Measurements from ENCODE around the gene LEKR1.
"Not testable (repeated sequence)": the region's sequence is repeated elsewhere in the genome, so short reads cannot be mapped to it uniquely, and the experiment has no call there.

GRCh38 chr3:156914300-156914699 lies 88.1 kb downstream of the LEKR1 start:
- not testable (repeated sequence) for TF ChIP-seq EZH2 (IDR thresholded peaks at IDR 0.05; ENCODE audit: insufficient read depth, low read length)
- TF ChIP-seq, protein P1, sequence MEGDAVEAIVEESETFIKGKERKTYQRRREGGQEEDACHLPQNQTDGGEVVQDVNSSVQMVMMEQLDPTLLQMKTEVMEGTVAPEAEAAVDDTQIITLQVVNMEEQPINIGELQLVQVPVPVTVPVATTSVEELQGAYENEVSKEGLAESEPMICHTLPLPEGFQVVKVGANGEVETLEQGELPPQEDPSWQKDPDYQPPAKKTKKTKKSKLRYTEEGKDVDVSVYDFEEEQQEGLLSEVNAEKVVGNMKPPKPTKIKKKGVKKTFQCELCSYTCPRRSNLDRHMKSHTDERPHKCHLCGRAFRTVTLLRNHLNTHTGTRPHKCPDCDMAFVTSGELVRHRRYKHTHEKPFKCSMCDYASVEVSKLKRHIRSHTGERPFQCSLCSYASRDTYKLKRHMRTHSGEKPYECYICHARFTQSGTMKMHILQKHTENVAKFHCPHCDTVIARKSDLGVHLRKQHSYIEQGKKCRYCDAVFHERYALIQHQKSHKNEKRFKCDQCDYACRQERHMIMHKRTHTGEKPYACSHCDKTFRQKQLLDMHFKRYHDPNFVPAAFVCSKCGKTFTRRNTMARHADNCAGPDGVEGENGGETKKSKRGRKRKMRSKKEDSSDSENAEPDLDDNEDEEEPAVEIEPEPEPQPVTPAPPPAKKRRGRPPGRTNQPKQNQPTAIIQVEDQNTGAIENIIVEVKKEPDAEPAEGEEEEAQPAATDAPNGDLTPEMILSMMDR (IDR thresholded peaks at IDR 0.05; ENCODE audit: insufficient read depth, low read depth, low read length) = not testable (repeated sequence)
